Medulla oblongata (tissue), 1 donor: Measurements from ENCODE around the gene ERLEC1.
"Not testable (repeated sequence)": the region's sequence is repeated elsewhere in the genome, so short reads cannot be mapped to it uniquely, and the experiment has no call there.

Source experiments
- DNase-seq: peaks from one replicate; pipeline ENCODE4 v3.0.0-alpha.2; 2015; ENCODE audit errors: extremely low spot score

ERLEC1 gene, protein sequence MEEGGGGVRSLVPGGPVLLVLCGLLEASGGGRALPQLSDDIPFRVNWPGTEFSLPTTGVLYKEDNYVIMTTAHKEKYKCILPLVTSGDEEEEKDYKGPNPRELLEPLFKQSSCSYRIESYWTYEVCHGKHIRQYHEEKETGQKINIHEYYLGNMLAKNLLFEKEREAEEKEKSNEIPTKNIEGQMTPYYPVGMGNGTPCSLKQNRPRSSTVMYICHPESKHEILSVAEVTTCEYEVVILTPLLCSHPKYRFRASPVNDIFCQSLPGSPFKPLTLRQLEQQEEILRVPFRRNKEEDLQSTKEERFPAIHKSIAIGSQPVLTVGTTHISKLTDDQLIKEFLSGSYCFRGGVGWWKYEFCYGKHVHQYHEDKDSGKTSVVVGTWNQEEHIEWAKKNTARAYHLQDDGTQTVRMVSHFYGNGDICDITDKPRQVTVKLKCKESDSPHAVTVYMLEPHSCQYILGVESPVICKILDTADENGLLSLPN

DNA sequence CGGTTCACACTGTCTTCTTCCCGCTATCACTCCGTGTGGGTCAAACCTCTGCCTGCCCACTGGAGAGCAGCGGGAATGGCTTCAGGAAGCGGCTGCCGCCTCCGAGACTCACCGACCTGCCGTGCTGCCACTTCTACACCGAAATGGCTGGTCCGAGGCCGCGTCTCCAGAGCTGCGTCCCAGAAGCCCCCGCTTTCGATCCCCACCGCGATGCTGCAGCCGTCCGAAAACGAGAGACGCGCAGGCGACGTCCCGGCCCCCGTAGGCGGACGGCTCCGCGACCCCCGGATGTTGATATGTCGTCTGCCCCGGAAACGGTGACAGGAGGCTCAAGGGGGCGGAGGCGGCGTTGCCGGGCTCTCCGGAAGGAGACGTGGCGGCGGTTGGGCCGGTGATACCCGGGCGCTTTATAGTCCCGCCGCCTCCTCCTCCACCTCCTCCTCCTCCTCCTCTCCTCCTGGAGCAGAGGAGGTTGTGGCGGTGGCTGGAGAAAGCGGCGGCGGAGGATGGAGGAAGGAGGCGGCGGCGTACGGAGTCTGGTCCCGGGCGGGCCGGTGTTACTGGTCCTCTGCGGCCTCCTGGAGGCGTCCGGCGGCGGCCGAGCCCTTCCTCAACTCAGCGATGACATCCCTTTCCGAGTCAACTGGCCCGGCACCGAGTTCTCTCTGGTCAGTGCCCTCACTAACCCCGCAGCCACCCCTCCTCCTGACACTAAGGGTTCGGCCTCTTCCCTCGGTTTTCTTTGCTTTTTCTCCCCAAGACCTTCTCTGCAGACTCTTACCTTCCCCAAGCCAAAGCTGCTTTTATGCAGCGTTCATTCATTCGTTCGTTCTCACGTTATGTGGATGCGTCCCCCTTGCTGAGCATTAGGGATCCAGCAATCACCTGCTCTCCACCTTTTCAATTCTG lies at the start of gene ERLEC1, which contains the start of gene ASB3:
Gene ERLEC1 (plus strand): TSS at position 340 of the 909 bp plus-strand sequence. CDS start 167 bp downstream, at position 507.
Gene ASB3 (minus strand): TSS at position 249 of the 909 bp plus-strand sequence. CDS start 21,381 bp downstream, outside the sequence.
- DNase-seq: peak; percentile 90

DNA sequence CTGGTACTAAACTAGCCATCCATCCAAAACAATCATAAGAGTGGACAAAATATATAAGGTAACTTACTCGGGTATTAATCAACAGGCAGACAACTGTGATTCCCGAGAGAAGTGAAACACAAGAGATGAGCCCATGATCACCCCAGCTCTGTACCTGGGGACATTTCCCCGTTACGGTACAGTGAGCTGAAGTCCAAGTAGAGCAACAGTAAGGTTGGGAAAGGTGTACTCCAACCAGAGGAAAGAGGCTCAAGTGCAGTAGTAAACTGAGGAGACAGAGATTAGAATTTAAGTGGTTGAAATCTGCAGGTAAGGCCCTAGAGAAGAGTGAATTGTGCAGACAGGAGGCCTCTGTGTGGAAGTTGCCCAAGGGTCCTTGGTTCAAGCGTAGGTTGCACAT lies 49.8 kb upstream of the ERLEC1 start:
- no peak for DNase-seq

DNA sequence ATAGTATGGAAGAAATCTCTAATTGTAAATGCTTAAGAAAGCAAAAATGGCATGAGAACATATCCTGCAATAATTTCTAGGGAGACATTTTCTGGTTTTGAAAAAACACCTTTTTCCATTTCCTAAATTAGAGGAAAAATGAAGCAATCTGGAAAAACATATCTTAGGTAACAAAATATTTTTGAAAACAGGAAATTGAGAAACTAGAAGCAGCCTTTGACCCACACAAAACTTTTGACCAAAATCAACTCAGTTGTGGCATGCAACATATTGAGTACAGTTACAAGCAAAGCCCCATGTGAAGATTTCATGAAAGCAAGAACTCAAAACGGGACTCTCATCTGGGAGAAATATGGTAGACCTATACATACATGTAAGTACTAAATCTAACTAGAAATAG lies 47.8 kb upstream of the ERLEC1 start:
- DNase-seq: no peak

DNA sequence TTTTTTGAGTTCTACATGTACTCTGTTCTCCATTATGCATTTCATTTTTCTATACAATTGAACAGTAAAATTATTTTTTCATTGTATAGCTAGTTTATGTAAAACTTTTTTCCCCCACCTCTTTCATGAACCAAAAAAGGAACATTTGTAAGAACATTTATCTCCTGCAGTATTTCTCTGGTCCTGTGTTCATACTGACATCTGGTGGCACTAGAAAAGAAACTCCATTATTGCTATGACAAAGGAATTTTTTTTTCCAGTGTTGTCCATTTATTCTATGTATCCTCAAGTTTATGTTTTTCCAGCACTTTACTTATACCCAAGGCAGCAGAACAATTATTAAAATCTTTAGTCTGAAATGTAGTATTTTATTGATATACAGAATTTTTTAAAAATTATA lies 46.7 kb upstream of the ERLEC1 start:
- peak; percentile 72 for DNase-seq

DNA sequence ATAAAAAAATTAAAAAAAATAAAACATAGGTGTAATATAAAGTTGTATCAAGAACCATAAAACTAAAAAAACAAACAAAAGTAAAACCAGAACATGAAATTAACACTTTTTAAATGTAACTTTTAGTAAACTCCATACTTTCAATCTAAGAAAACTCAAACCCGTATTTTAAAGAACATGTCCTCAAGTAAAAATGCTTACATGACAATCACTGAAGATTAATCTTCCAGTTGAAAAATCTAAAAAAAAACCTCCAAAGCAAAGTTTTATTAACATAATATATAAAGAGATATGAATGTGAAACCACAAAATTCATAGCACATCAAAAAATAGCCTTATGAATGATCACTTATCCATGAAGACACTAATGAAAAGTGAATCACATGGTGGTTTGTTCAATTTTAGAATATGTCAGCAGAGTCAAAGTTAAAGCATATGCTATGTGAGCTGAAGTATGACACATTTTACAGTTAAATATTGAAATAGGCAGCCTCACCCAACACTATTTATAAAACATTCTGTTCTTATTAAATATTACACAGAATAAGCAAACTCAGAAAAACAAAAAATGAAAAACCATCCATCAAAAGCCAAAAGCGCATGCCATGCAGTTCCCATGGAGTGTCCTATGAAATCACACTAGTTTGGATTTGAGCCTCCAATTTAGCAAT lies 42.3 kb upstream of the ERLEC1 start:
- no peak for DNase-seq

DNA sequence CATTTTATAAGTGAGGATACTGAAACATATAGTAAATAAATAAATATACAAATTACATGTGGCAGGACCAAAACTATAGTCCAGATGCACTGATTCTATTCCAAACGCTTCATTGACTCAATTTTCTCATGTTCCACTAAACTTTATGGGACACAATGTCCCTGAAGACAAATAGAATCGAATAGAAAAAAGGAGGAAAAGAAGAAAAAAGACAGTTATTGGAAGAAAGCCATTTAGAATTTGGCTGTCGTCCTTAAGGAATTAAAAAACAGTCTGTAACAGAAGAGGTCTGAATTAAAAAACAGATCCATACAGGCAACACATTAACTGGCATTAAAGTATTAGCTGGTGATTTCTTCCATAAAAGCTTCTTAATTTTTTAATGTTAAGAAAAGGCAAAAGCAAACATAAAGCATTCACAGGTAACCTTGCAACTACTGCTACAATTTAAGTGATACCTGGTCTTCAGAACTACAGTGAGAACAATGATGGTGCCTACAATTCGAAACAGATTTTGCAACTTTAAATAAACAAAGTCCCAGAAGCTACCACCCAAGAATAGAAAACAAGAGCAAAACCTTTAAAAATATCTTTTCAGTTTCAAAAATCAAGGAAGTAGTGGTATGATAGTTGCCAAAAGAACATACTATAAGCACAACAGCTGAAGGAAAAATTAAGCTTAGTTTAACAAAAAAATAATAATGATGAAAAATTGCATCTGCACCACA lies 36.6 kb upstream of the ERLEC1 start:
- DNase-seq: peak; percentile 67

DNA sequence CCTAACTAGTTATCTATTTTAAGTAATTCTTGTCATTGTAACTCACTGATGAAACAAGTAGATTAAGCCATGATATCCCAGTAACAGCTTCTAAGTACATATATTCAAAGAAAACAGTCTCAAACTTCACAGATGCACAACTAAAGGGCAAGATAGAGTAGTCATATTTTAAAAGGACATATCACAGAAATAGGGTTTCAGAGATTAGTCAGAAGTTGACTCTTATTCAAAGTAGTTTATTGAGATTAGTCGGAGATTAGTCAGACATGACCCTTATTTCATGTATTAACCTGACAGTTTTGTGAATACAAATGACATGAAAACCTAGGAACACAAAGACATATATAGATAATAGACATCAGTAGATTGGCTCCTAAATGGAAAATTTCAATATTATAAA lies 35.1 kb upstream of the ERLEC1 start:
- DNase-seq: no peak

DNA sequence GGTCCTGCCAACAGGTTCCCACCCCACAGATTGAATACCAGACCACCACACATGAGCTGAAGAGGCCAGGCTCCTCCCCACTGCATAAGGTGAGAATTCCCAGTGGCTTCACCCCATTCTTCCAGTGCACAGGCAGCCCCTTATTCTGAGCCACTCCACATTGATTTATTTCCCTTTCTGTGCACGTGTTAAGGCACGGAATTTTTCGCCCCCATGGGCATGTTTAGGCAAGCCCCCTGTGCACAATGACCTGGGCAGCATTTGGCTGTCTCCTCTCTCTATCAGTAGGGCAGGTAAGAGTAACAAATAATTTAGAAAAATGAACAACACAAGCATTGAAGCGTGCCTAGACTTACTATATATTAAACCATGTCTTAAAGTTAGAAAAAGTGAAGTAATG lies 34.5 kb upstream of the ERLEC1 start:
- no peak for DNase-seq

DNA sequence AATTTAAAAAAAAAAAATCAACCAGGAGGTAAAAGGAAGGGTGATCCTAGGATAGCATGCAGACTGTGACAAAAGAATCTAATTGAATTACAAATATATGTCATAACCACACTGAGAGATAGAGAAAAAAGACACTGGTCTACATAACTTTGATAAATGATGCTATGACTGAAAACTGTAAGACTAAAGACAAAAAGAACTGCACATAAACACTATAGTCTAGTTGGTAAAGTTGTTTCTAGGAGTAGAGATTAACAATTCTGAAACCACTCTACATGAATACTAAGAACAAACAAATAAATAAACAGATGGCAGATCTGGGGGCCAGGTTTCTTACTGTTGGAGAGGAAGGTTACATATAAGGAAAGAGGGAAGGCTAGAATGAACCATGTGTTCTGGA lies 33.8 kb upstream of the ERLEC1 start:
- DNase-seq: no peak

DNA sequence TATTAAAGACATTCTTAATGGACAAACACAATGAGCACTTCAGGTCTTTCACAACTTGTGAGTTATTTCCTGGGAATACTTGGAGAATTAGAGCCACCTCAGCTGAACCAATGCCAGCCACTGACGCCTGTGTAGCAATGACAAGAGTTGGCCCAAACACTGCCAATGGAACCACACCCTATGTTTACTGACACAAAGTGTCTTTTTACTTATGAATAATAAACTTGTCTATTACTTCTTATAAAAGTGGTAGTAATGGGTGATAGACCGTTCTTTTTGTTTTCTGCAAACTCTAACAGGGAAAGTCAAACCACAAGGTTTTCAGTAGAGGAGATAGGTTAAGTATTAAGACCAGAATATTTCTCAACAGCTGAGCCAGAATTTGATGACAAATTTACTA lies 31.7 kb upstream of the ERLEC1 start:
- DNase-seq: no peak

DNA sequence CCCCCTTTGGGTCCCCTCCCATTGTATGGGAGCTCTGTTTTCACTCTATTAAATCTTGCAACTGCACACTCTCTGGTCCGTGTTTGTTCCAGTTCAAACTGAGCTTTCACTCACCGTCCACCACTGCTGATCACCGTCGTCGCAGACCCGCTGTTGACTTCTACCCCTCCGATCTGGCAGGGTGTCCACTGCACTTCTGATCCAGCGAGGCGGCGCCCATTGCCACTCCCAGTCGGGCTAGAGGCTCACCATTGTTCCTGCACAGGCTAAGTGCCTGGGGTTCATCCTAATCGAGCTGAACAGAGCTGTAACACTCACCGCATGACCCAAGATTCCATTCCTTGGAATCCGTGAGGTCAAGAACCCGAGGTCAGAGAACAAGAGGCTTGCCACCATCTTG lies 30.2 kb upstream of the ERLEC1 start:
- DNase-seq: no peak

DNA sequence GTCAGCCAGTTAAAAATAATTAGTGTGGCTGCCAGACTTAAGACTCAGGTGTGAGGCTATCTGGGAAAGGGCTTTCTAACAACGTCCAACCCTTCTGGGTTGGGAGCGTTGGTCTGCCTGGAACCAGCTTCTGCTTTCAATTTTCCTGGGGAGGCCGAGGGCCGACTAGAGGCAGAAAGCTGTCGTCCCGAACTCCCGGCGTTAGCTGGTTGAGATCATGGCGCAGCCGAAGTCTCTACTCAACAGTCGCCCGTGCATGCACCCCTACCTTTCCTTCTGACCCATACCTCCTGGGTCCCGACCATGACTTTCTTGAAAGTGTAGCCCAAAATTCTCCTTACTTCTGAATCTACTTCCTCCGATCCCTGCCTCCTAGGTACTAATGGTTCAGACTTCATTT lies 29.6 kb upstream of the ERLEC1 start:
- not testable (repeated sequence) for DNase-seq

DNA sequence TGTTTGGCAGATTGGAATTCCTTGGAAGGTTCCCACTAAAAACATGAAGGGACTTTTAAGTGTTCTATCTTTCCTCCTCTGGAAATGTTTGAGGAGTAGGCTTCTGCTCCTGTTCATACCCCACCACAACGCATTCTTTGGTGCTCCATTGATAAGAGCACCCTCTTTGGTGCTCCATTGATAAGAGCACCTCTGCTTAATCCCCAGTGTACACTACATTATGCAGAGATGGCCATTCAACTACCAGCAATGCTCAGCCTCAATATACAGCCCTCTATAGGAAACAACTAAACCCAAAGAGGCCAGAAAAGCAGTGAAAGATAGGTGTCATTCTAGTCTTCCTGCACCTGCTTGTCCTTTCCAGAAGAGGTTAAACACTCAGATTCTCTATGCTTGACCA lies 21.1 kb upstream of the ERLEC1 start:
- no peak for DNase-seq

DNA sequence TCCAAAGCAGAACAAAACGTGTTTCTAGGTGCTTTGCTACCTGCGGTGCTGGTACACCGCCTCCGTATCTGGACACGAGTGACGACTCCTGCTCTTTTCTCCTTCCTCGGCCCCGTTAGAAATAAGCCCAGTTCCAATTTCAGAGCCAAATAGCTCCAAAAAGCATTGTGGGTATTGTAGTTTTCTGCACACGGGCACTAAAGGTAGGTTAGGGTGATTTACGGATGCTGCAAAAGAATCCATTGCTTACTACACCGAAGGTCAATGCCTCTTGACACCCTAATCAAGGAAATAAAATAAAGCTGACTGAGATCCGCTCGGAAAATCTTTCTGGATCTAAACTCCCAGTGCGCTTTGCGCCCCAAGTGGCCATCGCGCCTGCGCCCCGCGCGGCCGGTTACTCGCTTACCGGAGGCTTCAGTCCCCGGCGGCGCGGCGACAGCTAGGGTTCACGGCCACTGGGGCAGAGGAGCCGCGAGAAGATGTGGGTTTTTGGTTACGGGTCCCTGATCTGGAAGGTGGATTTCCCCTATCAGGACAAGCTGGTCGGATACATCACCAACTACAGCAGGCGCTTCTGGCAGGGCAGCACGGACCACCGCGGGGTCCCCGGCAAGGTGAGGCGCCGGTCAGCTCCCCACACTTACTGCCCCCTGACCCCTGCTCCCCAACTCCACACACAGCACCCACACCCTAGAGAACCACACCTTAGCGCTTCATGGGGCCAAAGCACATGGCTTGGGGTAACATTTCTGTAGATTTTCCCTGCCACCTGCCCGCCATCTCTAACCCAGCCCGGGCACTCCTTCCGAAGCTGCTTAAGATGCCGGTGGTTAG lies 19.2 kb upstream of the ERLEC1 start, which contains the start of gene CHAC2:
Gene CHAC2 (plus strand): TSS at position 400 of the 837 bp plus-strand sequence. CDS start 83 bp downstream, at position 483.
- peak; percentile 87 for DNase-seq

DNA sequence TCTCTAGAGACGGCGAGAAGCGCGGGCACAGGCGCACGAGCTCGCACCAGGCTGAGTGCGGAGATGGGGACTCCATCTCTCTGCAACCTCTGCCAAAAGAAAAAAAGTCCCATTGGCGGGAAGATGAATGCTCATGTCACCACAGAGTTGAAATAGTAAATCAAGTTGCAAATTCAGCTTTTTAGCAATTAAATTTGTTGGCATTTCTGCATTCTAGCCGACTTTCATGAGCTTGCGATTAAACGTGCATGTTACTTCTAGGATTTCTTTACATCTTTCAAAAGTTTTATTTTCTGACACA lies 18.7 kb upstream of the ERLEC1 start:
- DNase-seq: peak; percentile 42

DNA sequence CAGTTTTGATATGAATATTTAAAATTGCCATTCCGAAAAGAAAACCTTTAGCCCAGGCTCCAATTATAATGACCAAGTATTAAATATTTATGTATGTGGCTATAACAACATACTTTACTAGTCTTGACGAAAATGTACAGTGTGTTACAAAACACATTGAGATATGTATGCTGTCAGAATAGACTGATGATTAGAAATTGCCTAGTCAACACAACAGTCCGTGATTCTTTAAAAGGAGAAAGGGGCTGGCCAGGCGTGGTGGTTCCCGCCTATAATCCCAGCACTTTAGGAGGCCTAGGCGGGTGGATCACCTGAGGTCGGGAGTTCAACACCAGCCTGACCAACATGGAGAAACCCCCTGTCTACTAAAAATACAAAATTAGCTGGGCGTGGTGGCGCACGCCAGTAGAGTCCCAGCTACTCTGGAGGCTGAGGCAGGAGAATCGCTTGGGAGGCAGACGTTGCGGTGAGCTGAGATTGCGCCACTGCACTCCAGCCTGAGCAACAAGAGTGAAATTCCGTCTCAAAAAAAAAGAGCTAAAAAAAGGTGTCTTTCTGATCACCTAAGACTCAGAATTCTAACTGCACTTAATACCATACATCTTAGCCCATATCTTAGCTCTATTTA lies 17.4 kb upstream of the ERLEC1 start:
- no peak for DNase-seq

DNA sequence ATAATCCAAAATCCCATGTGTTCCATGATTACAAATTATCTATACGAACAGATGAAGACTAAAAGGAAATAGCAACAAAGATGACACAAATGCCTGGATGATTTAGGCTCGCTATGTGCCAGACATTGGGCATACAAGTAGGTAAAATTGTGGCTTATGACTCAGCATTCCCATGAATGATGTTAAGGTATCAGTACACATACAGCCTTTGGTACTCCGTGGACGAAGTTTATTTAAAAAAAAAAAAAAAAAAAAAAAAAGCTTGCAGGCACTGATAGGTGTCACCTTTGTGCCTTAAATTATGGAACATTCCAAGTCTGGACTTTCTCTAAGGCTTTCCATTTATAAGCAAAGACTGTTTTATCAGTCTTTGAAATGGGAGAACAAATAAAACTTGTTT lies 16.6 kb upstream of the ERLEC1 start:
- DNase-seq: no peak

DNA sequence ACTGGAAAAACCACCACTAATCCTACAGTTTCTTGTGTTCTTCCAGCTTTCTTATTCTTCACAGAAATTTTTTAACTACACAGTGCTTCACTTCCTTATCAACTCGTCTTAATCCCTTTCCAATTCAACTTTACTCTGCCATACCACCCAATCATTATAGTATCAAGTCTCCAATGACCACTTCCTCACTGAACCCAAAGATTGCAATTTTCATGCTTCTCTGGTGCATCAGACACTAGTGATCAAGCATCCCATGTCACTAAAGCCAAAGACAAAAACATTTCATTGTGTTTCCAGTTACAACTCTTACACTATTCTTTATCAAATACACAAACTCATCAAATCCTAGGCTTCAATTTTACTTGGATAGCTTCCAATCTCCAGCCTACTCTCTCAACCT lies 9.7 kb upstream of the ERLEC1 start:
- no peak for DNase-seq

DNA sequence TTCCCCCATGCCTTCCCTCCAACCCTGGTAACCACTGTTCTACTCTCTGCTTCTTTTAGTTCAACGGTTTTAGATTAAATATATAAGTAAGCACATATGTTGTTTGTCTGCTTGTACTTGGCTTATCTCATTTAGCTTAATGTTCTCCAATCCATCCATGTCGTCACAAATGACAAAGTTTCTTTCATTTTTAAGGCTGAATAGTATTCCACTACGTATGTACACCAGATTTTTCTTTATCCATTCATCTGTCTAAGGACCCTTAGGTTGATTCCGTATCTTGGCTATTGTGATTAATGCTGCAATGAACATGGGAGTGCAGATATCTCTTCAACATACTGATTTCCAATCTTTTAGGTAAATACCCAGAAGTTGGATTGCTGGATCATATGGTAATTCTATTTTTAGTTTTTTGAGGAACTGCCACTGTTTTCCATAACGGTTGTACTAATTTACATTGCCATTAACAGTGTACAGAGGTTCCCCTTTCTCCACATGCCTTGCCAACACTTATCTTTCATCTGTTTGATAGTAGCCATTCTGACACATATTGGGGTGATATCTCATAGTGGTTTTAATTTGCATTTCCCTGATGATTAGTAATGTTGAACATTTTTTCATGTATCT lies 8.2 kb upstream of the ERLEC1 start:
- DNase-seq: no peak
